ENCODE results near the gene DAB1.
A peak's percentile ranks its signal among the peaks of the same experiment; 100 is the strongest.

DAB1 gene

DNA sequence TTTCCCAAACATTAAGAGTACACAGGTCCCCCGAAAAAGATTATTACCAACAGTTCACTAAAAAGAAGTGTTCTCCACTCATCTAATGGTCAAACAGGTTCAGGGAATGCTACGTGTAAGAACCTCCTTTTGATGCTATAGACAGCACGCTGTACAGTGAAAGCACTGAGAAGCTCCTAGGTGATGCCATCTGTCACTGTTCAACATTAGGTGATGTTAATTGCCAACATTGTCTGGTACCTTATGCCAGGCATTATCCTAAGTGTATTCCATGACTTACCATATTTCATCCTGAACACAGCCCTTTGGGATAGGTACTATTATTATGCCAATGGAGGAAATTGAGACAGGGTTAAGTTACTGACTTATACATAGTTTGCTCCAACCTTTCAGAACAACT lies 82.1 kb downstream of the DAB1 start (continued):
- TF ChIP-seq ZSCAN23 (tag by site-specific recombination; IDR thresholded peaks at IDR 0.05) = no peak
- TF ChIP-seq ZNF561 (tag by site-specific recombination; IDR thresholded peaks at IDR 0.05; ENCODE audit: borderline replicate concordance) = no peak
- no peak for TF ChIP-seq ZNF544 (tag by site-specific recombination; IDR thresholded peaks at IDR 0.05)
- TF ChIP-seq, protein P1, sequence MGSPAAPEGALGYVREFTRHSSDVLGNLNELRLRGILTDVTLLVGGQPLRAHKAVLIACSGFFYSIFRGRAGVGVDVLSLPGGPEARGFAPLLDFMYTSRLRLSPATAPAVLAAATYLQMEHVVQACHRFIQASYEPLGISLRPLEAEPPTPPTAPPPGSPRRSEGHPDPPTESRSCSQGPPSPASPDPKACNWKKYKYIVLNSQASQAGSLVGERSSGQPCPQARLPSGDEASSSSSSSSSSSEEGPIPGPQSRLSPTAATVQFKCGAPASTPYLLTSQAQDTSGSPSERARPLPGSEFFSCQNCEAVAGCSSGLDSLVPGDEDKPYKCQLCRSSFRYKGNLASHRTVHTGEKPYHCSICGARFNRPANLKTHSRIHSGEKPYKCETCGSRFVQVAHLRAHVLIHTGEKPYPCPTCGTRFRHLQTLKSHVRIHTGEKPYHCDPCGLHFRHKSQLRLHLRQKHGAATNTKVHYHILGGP (tag by site-specific recombination; IDR thresholded peaks at IDR 0.05) = no peak

DNA sequence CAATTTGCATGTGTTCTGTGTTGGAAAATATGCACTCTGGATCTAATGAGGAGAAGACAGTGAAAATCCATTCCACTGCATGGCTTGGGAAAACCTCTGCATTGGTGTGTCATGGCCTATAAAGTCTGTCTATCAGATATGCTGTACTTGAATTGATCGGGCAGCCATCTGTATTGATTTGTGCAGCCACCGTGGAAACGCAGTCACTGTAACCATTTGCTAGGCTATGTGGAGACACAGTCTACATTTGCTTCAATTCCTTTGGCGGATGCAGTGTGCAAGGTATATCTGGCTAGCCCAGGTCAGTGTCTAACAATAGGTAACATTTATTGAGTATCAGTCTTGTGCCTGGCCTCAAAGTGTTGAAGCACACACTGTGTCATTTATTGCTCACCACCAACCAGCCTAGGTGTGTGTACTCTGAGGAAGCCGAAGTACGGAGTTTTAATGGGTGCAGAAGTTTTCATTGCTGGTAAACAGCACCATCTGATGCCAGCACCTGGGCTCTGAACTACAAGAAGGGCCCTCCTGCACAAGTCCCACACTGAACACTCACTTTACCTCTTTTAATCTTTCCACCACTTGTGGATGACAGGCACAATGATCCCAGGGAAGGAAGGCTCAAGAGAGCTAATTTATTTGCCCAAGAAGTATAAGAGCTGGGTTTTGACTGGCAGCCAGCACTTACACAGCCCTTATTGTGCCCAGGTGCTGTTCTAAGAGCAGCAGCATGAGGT lies 83.4 kb downstream of the DAB1 start:
- Histone ChIP-seq H3K4me3 (ENCODE audit: low read depth, low read length) (no peak overlapping the region), H3K27ac (ENCODE audit: extremely low read depth, low read depth, low read length) (no peak overlapping the region), H3K9me3 (ENCODE audit: control insufficient read depth, insufficient read depth, low read depth, low read length) (no peaks in the 10 kb centered on the region), H3K4me1 (ENCODE audit: control insufficient read depth, insufficient read depth, low read length) (no peaks in the 10 kb centered on the region), H3K36me3 (ENCODE audit: control insufficient read depth in 2 of 2, insufficient read depth in 1 of 2, low read length in 2 of 2) (no peaks in the 10 kb centered on the region)
- no peak for TF ChIP-seq GLI4 (tag by site-specific recombination; IDR thresholded peaks at IDR 0.05)
- TF ChIP-seq ZNF701 (tag by site-specific recombination; IDR thresholded peaks at IDR 0.05) = no peak
- no peak for TF ChIP-seq ZNF169 (tag by site-specific recombination; IDR thresholded peaks at IDR 0.05)
- no peak for TF ChIP-seq ZNF561 (tag by site-specific recombination; IDR thresholded peaks at IDR 0.05; ENCODE audit: borderline replicate concordance)
- TF ChIP-seq, protein P2, sequence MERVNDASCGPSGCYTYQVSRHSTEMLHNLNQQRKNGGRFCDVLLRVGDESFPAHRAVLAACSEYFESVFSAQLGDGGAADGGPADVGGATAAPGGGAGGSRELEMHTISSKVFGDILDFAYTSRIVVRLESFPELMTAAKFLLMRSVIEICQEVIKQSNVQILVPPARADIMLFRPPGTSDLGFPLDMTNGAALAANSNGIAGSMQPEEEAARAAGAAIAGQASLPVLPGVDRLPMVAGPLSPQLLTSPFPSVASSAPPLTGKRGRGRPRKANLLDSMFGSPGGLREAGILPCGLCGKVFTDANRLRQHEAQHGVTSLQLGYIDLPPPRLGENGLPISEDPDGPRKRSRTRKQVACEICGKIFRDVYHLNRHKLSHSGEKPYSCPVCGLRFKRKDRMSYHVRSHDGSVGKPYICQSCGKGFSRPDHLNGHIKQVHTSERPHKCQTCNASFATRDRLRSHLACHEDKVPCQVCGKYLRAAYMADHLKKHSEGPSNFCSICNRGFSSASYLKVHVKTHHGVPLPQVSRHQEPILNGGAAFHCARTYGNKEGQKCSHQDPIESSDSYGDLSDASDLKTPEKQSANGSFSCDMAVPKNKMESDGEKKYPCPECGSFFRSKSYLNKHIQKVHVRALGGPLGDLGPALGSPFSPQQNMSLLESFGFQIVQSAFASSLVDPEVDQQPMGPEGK (tag by site-specific recombination; IDR thresholded peaks at IDR 0.05) = no peak
- TF ChIP-seq ZNF223 (tag by site-specific recombination; IDR thresholded peaks at IDR 0.05) = no peak
- TF ChIP-seq ZNF529 (tag by site-specific recombination; IDR thresholded peaks at IDR 0.05; ENCODE audit: insufficient replicate concordance) = no peak
- no peak for TF ChIP-seq ZNF292 (tag by site-specific recombination; IDR thresholded peaks at IDR 0.05; ENCODE audit: borderline replicate concordance, low read depth)
- no peak for TF ChIP-seq ZNF239 (tag by site-specific recombination; IDR thresholded peaks at IDR 0.05)
- TF ChIP-seq ZNF423 (tag by site-specific recombination; IDR thresholded peaks at IDR 0.05) = no peak
- TF ChIP-seq ZNF776 (tag by site-specific recombination; IDR thresholded peaks at IDR 0.05; ENCODE audit: borderline replicate concordance) = no peak
- TF ChIP-seq KLF8 (tag by site-specific recombination; IDR thresholded peaks at IDR 0.05) = no peak
- TF ChIP-seq OVOL3 (tag by site-specific recombination; IDR thresholded peaks at IDR 0.05) = no peak
- no peak for TF ChIP-seq GLIS2 (tag by site-specific recombination; IDR thresholded peaks at IDR 0.05)
- TF ChIP-seq, protein P3, sequence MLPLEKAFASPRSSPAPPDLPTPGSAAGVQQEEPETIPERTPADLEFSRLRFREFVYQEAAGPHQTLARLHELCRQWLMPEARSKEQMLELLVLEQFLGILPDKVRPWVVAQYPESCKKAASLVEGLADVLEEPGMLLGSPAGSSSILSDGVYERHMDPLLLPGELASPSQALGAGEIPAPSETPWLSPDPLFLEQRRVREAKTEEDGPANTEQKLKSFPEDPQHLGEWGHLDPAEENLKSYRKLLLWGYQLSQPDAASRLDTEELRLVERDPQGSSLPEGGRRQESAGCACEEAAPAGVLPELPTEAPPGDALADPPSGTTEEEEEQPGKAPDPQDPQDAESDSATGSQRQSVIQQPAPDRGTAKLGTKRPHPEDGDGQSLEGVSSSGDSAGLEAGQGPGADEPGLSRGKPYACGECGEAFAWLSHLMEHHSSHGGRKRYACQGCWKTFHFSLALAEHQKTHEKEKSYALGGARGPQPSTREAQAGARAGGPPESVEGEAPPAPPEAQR (tag by site-specific recombination; IDR thresholded peaks at IDR 0.05) = no peak
- no peak for TF ChIP-seq ZNF629 (tag by site-specific recombination; IDR thresholded peaks at IDR 0.05)
- no peak for TF ChIP-seq ZNF514 (tag by site-specific recombination; IDR thresholded peaks at IDR 0.05)
- CTCF ChIA-PET = no interaction called here
- POLR2A ChIA-PET = no interaction called here

DNA sequence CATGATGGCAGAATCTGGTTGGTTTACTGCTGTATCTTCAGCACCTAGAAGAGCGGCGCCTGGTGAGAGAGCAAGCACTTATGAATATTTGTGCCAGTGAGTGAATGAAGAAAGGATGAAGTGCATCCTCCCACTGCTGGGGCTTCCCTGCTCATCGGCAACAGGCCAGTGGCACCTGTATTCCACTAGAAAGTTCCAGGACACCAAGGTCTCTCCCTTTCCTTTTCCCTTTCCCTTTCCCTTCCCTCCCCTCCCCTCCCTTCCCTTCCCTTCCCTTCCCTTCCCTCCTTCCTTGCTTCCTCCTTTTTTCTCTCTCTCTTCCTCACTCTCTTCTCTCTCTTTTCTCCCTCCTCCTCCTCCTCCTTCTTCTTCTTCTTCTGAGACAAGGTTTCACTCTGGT lies 86.2 kb downstream of the DAB1 start:
- no peaks in the 10 kb centered on the region for H3K9me3 ChIP-seq (ENCODE audit: control insufficient read depth, insufficient read depth, low read depth, low read length)
- CTCF ChIA-PET = no interaction called here
- no peak overlapping the region for H3K27ac ChIP-seq (ENCODE audit: extremely low read depth, low read depth, low read length)
- TF ChIP-seq PRDM1 (tag by site-specific recombination; IDR thresholded peaks at IDR 0.05) = 0 out of 2 replicates have a peak, but pooled peaks have one; percentile 15
- TF ChIP-seq ZBTB17 (tag by site-specific recombination; IDR thresholded peaks at IDR 0.05) = no peak
- TF ChIP-seq, protein P4, sequence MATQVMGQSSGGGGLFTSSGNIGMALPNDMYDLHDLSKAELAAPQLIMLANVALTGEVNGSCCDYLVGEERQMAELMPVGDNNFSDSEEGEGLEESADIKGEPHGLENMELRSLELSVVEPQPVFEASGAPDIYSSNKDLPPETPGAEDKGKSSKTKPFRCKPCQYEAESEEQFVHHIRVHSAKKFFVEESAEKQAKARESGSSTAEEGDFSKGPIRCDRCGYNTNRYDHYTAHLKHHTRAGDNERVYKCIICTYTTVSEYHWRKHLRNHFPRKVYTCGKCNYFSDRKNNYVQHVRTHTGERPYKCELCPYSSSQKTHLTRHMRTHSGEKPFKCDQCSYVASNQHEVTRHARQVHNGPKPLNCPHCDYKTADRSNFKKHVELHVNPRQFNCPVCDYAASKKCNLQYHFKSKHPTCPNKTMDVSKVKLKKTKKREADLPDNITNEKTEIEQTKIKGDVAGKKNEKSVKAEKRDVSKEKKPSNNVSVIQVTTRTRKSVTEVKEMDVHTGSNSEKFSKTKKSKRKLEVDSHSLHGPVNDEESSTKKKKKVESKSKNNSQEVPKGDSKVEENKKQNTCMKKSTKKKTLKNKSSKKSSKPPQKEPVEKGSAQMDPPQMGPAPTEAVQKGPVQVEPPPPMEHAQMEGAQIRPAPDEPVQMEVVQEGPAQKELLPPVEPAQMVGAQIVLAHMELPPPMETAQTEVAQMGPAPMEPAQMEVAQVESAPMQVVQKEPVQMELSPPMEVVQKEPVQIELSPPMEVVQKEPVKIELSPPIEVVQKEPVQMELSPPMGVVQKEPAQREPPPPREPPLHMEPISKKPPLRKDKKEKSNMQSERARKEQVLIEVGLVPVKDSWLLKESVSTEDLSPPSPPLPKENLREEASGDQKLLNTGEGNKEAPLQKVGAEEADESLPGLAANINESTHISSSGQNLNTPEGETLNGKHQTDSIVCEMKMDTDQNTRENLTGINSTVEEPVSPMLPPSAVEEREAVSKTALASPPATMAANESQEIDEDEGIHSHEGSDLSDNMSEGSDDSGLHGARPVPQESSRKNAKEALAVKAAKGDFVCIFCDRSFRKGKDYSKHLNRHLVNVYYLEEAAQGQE (tag by site-specific recombination; IDR thresholded peaks at IDR 0.05) = peak; percentile 48; the same call in 1 of the 2 replicates
- TF ChIP-seq, protein P5, sequence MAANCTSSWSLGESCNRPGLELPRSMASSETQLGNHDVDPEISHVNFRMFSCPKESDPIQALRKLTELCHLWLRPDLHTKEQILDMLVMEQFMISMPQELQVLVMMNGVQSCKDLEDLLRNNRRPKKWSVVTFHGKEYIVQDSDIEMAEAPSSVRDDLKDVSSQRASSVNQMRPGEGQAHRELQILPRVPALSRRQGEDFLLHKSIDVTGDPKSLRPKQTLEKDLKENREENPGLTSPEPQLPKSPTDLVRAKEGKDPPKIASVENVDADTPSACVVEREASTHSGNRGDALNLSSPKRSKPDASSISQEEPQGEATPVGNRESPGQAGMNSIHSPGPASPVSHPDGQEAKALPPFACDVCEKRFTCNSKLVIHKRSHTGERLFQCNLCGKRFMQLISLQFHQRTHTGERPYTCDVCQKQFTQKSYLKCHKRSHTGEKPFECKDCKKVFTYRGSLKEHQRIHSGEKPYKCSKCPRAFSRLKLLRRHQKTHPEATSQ (tag by site-specific recombination; IDR thresholded peaks at IDR 0.05) = no peak
- POLR2A ChIA-PET = no interaction called here
- H3K4me3 ChIP-seq (ENCODE audit: low read depth, low read length) = no peak overlapping the region
- no peaks in the 10 kb centered on the region for H3K4me1 ChIP-seq (ENCODE audit: control insufficient read depth, insufficient read depth, low read length)
- H3K36me3 ChIP-seq (ENCODE audit: control insufficient read depth in 2 of 2, insufficient read depth in 1 of 2, low read length in 2 of 2) = no peaks in the 10 kb centered on the region
